Measurements from ENCODE around the gene TAX1BP3. TPM values are rescaled to one million over a fixed set of nuclear protein-coding genes. Genes with fewer than 3 reads are reported as not detected.

TAX1BP3 gene
- total and polyA plus RNA-seq, 2 of the 13 experiments (the other 11 are each of a cell fraction or from before 2014, with no cell fraction given), result 16.7 to 45.1 TPM

GRCh38 chr17:3668279-3669084 lies at the start of gene TAX1BP3, which contains the start of gene EMC6 (continued):
- TF ChIP-seq MAZ (IDR thresholded peaks at IDR 0.05; ENCODE audit: borderline replicate concordance, low read depth, low read length), result peak; percentile 88
- peak; percentile 65 for TF ChIP-seq MAZ (CRISPR knock-in tag; IDR thresholded peaks at IDR 0.05; ENCODE audit: low read depth)
- TF ChIP-seq ZC3H13 (CRISPR knock-in tag; IDR thresholded peaks at IDR 0.05), result no peak
- peak; percentile 24; the same call in 1 of the 2 replicates for TF ChIP-seq DMAP1 (CRISPR knock-in tag; IDR thresholded peaks at IDR 0.05)
- peak in 1 of 2 experiments; percentile 54; a peak in 1 of 4 replicates for TF ChIP-seq REST (IDR thresholded peaks at IDR 0.05; ENCODE audit: borderline replicate concordance in 1 of 2, low read depth in 1 of 2, low read length in 2 of 2)
- no peak for TF ChIP-seq ZNF7 (CRISPR knock-in tag; IDR thresholded peaks at IDR 0.05)
- TF ChIP-seq ZNF768 (CRISPR knock-in tag; IDR thresholded peaks at IDR 0.05), result peak; percentile 39; the same call in 1 of the 2 replicates
- no peak for TF ChIP-seq ZNF672 (CRISPR knock-in tag; IDR thresholded peaks at IDR 0.05)
- peak; percentile 11; the same call in 1 of the 2 replicates for TF ChIP-seq ELF1 (CRISPR knock-in tag; IDR thresholded peaks at IDR 0.05)
- TF ChIP-seq PHF5A (CRISPR knock-in tag; IDR thresholded peaks at IDR 0.05; ENCODE audit: low read depth, unreplicated experiment), result peak; percentile 30
- TF ChIP-seq MAF1 (CRISPR knock-in tag; IDR thresholded peaks at IDR 0.05; ENCODE audit: borderline replicate concordance), result 0 out of 2 replicates have a peak, but pooled peaks have one; percentile 40
- peak; percentile 78; the same call in 1 of the 2 replicates for TF ChIP-seq TBP (CRISPR knock-in tag; IDR thresholded peaks at IDR 0.05)
- TF ChIP-seq SNRNP70 (IDR thresholded peaks at IDR 0.05; ENCODE audit: low read depth, low read length), result no peak
- TF ChIP-seq ATF4 (CRISPR knock-in tag; IDR thresholded peaks at IDR 0.05), result no peak
- no peak for TF ChIP-seq ZNF354B (CRISPR knock-in tag; IDR thresholded peaks at IDR 0.05)
- peak; percentile 78 for TF ChIP-seq KDM5A (IDR thresholded peaks at IDR 0.05; ENCODE audit: borderline replicate concordance, low read length)
- no peak for TF ChIP-seq AGO1 (IDR thresholded peaks at IDR 0.05; ENCODE audit: low read depth, low read length, poor library complexity, severe bottlenecking)
- no peak for TF ChIP-seq ZBTB26 (CRISPR knock-in tag; IDR thresholded peaks at IDR 0.05; ENCODE audit: borderline replicate concordance)
- TF ChIP-seq, protein P1, sequence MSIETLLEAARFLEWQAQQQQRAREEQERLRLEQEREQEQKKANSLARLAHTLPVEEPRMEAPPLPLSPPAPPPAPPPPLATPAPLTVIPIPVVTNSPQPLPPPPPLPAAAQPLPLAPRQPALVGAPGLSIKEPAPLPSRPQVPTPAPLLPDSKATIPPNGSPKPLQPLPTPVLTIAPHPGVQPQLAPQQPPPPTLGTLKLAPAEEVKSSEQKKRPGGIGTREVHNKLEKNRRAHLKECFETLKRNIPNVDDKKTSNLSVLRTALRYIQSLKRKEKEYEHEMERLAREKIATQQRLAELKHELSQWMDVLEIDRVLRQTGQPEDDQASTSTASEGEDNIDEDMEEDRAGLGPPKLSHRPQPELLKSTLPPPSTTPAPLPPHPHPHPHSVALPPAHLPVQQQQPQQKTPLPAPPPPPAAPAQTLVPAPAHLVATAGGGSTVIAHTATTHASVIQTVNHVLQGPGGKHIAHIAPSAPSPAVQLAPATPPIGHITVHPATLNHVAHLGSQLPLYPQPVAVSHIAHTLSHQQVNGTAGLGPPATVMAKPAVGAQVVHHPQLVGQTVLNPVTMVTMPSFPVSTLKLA (IDR thresholded peaks at IDR 0.05), result peak; percentile 40
- TF ChIP-seq PHB2 (IDR thresholded peaks at IDR 0.05; ENCODE audit: partially characterized antibody), result no peak
- TF ChIP-seq CENPBD1 (CRISPR knock-in tag; IDR thresholded peaks at IDR 0.05; ENCODE audit: borderline replicate concordance, low read depth), result no peak
